H9 (cell line): ENCODE results near the gene ZC3H18. TPM values are rescaled to one million over a fixed set of nuclear protein-coding genes. Genes with fewer than 3 reads are reported as not detected.

ENCODE experiments used
- DNase-seq: peaks from one replicate; pipeline ENCODE4 v3.0.0-alpha.2; 2017
- H2AFZ ChIP-seq: one replicate; pipeline ENCODE4 v1.6.1; 2013; ENCODE audit warnings: mild to moderate bottlenecking, low read length, control low read depth, moderate library complexity
- H2AK5ac ChIP-seq: 2 replicates; pipeline ENCODE4 v1.6.1; 2013; ENCODE audit warnings: low read length, control low read depth, mixed read lengths; ENCODE audit not compliant: insufficient read length
- H2BK120ac ChIP-seq: one replicate; pipeline ENCODE4 v1.6.1; 2013; ENCODE audit warnings: low read depth, mild to moderate bottlenecking, low read length, control low read depth, inconsistent platforms; ENCODE audit not compliant: poor library complexity, severe bottlenecking
- H2BK12ac ChIP-seq: 2 replicates; pipeline ENCODE4 v1.6.1; 2013; ENCODE audit warnings: low read length, control low read depth, mixed read lengths, low read depth; ENCODE audit not compliant: insufficient read length
- H2BK15ac ChIP-seq: 2 replicates; pipeline ENCODE4 v1.6.1; 2013; ENCODE audit warnings: low read depth, low read length, control low read depth
- H2BK20ac ChIP-seq: one replicate; pipeline ENCODE4 v1.6.1; 2013; ENCODE audit warnings: low read depth, mild to moderate bottlenecking, low read length, control low read depth, inconsistent platforms; ENCODE audit not compliant: poor library complexity, severe bottlenecking
- H2BK5ac ChIP-seq: 2 replicates; pipeline ENCODE4 v1.6.1; 2013; ENCODE audit warnings: low read length, control low read depth, mixed read lengths; ENCODE audit not compliant: insufficient read length
- H3K14ac ChIP-seq: 2 replicates; pipeline ENCODE4 v1.6.1; 2013; ENCODE audit warnings: low read length, control low read depth; ENCODE audit not compliant: insufficient read depth
- H3K18ac ChIP-seq: 2 replicates; pipeline ENCODE4 v1.6.1; 2013; ENCODE audit warnings: low read depth, mild to moderate bottlenecking, mixed read lengths, low read length, control low read depth; ENCODE audit not compliant: insufficient read length
- H3K23ac ChIP-seq: 2 replicates; pipeline ENCODE4 v1.6.1; 2013; ENCODE audit warnings: low read length, control low read depth, mixed read lengths, low read depth; ENCODE audit not compliant: insufficient read length
- H3K23me2 ChIP-seq: 2 replicates; pipeline ENCODE4 v1.6.1; 2013; ENCODE audit warnings: low read depth, mild to moderate bottlenecking, mixed read lengths, low read length, control low read depth; ENCODE audit not compliant: insufficient read length, poor library complexity, severe bottlenecking
- H3K27ac ChIP-seq: 2 replicates; pipeline ENCODE4 v1.5.1; 2013; ENCODE audit warnings: low read length, control low read depth, mixed read lengths, low read depth; ENCODE audit not compliant: insufficient read length
- H3K27me3 ChIP-seq: 2 replicates; pipeline ENCODE4 v1.6.1; 2013; ENCODE audit warnings: low read length, control low read depth, inconsistent platforms; ENCODE audit not compliant: insufficient read depth
- H3K4ac ChIP-seq: 2 replicates; pipeline ENCODE4 v1.6.1; 2013; ENCODE audit warnings: low read depth, mild to moderate bottlenecking, control low read depth, inconsistent platforms, low read length, moderate library complexity
- H3K4me1 ChIP-seq: 2 replicates; pipeline ENCODE4 v1.6.1; 2013; ENCODE audit warnings: low read length, control low read depth, inconsistent platforms; ENCODE audit not compliant: insufficient read depth
- H3K4me2 ChIP-seq: 2 replicates; pipeline ENCODE4 v1.6.1; 2013; ENCODE audit warnings: low read length, control low read depth, mixed read lengths; ENCODE audit not compliant: insufficient read length, insufficient read depth
- H3K56ac ChIP-seq: 2 replicates; pipeline ENCODE4 v1.6.1; 2013; ENCODE audit warnings: low read depth, mild to moderate bottlenecking, mixed read lengths, low read length, control low read depth; ENCODE audit not compliant: insufficient read length
- H3K79me1 ChIP-seq: 2 replicates; pipeline ENCODE4 v1.6.1; 2013; ENCODE audit warnings: low read depth, mild to moderate bottlenecking, moderate library complexity, low read length, control low read depth, inconsistent platforms; ENCODE audit not compliant: insufficient read depth, poor library complexity, severe bottlenecking
- H3K79me2 ChIP-seq: 2 replicates; pipeline ENCODE4 v1.6.1; 2013; ENCODE audit warnings: low read length, control low read depth, inconsistent platforms; ENCODE audit not compliant: insufficient read depth
- H3K9ac ChIP-seq: 2 replicates; pipeline ENCODE4 v1.6.1; 2013; ENCODE audit warnings: low read length, control low read depth, mixed read lengths; ENCODE audit not compliant: insufficient read length; ENCODE audit errors: extremely low read depth
- H3K9me3 ChIP-seq: one replicate; pipeline ENCODE4 v1.6.1; 2013; ENCODE audit warnings: low read depth, low read length, inconsistent platforms; ENCODE audit not compliant: control insufficient read depth
- H3T11ph ChIP-seq: one replicate; pipeline ENCODE4 v1.6.1; 2013; ENCODE audit warnings: mild to moderate bottlenecking, low read length, control low read depth, inconsistent platforms
- H4K20me1 ChIP-seq: one replicate; pipeline ENCODE4 v1.6.1; 2013; ENCODE audit not compliant: control insufficient read depth, insufficient read length, insufficient read depth
- H4K5ac ChIP-seq: 2 replicates; pipeline ENCODE4 v1.6.1; 2013; ENCODE audit warnings: low read depth, mild to moderate bottlenecking, mixed read lengths, low read length, control low read depth; ENCODE audit not compliant: insufficient read length
- H4K8ac ChIP-seq: replicated peaks from 2 replicates; pipeline ENCODE4 v1.6.1; 2013; ENCODE audit warnings: low read length, control low read depth, mixed read lengths, low read depth; ENCODE audit not compliant: insufficient read length
- H4K91ac ChIP-seq: 2 replicates; pipeline ENCODE4 v1.6.1; 2013; ENCODE audit warnings: low read depth, mild to moderate bottlenecking, moderate library complexity, mixed read lengths, low read length, control low read depth; ENCODE audit not compliant: insufficient read length
- H3K27ac Mint-ChIP-seq, 3 experiments: 2 replicates in 2 of 3; 3 replicates in 1 of 3; pipeline ENCODE4 v1.8.0; 2020 to 2021; ENCODE audit warnings: mixed read lengths in 3 of 3, mild to moderate bottlenecking in 1 of 3, moderate library complexity in 1 of 3
- H3K27me3 Mint-ChIP-seq: 2 replicates; pipeline ENCODE4 v1.8.0; 2021; ENCODE audit warnings: low read depth, mild to moderate bottlenecking, moderate library complexity, mixed read lengths
- H3K36me3 Mint-ChIP-seq, 3 experiments: 2 replicates in 2 of 3; 3 replicates in 1 of 3; pipeline ENCODE4 v1.8.0; 2020 to 2021; ENCODE audit warnings: low read depth in 3 of 3, mixed read lengths in 3 of 3; ENCODE audit not compliant: insufficient read depth in 1 of 3
- H3K4me1 Mint-ChIP-seq, 2 experiments: 2 replicates each; pipeline ENCODE4 v1.8.0; 2020; ENCODE audit warnings: mixed read lengths in 2 of 2
- H3K4me3 Mint-ChIP-seq, 2 experiments: 2 replicates in 1 of 2; 3 replicates in 1 of 2; pipeline ENCODE4 v1.8.0; 2020 to 2021; ENCODE audit warnings: mild to moderate bottlenecking in 2 of 2, mixed read lengths in 2 of 2, moderate library complexity in 1 of 2
- H3K9me3 Mint-ChIP-seq, 2 experiments: 2 replicates in 1 of 2; 3 replicates in 1 of 2; pipeline ENCODE4 v1.8.0; 2020; ENCODE audit warnings: mild to moderate bottlenecking in 2 of 2, mixed read lengths in 2 of 2, moderate library complexity in 1 of 2
- CTCF ChIP-seq: fragments of 200-600 bp; sonication (generic); conservative IDR thresholded peaks from 3 replicates; pipeline ENCODE4 v1.8.0; 2021; ENCODE audit warnings: antibody characterized with exemption, mild to moderate bottlenecking
- WGBS: extraction: QIAGEN DNeasy Blood & Tissue Kit; methylation state at CpG from one replicate; pipeline ENCODE4 v1.1.7; 2013; ENCODE audit warnings: missing lambda C conversion rate, low lambda C conversion rate, mixed read lengths; ENCODE audit not compliant: insufficient read length; ENCODE audit errors: extremely low coverage; 5-methylcytosine and 5-hydroxymethylcytosine counted together
- total RNA-seq: library from RNA; stranded (reverse); gene quantifications from 2 replicates; pipeline ENCODE4 v1.2.1, GENCODE V29; 2021

Gene ZC3H18
- total RNA-seq, 1 experiment from 2014 or later: 69.7 TPM

- Histone ChIP-seq H2AFZ (no peak overlapping the region), H4K20me1 (no peaks in the 10 kb centered on the region), H3K23ac (no peak overlapping the region), H3K4me2 (no peak overlapping the region), H3K27me3 (no peaks in the 10 kb centered on the region), H3K14ac (no peak overlapping the region), H3K9me3 (no peaks in the 10 kb centered on the region), H2BK20ac (no peak overlapping the region), H3K4me1 (no peaks in the 10 kb centered on the region), H3K23me2 (no peaks in the 10 kb centered on the region), H3K79me1 (no peaks in the 10 kb centered on the region), H3K4ac (no peak overlapping the region), H2BK12ac (no peak overlapping the region), H2BK5ac (no peak overlapping the region), H4K8ac (no peak overlapping the region), H3K18ac (no peak overlapping the region), H3K9ac (no peak overlapping the region), H3K27ac (no peak overlapping the region), H2AK5ac (no peak overlapping the region), H4K91ac (no peak overlapping the region), H2BK120ac (no peak overlapping the region), H3T11ph (no peak overlapping the region), H4K5ac (no peak overlapping the region), H2BK15ac (no peak overlapping the region), H3K56ac (no peak overlapping the region), H3K79me2 (no peaks in the 10 kb centered on the region)
- no peak for TF ChIP-seq CTCF
- no peaks in the 10 kb centered on the region for H3K27me3 Mint-ChIP-seq
- no peak for DNase-seq
- peaks cover 20 to 74% (median 59%) of the 10 kb centered on the region in 3 experiments; a peak in 6 of 7 replicates for H3K36me3 Mint-ChIP-seq
- no peak overlapping the region for H3K4me3 Mint-ChIP-seq
- H3K9me3 Mint-ChIP-seq: no peaks in the 10 kb centered on the region; a peak in 1 of 5 replicates
- no peak overlapping the region; a peak in 1 of 7 replicates for H3K27ac Mint-ChIP-seq
- peaks cover 0 to 15% of the 10 kb centered on the region in 2 experiments; a peak in 2 of 4 replicates for H3K4me1 Mint-ChIP-seq
- WGBS: no CpG with 5 or more reads among the region's 18 CpGs
Measured at GRCh38 chr16:88624481-88624880, 54.3 kb downstream of the ZC3H18 start.
